GM23338 (cell line): ENCODE measurements around the gene C2orf49.
A peak's percentile ranks its signal among the peaks of the same experiment; 100 is the strongest.

Experiments used
- CREB1 ChIP-seq: fragments of 250-450 bp; sonication (Bioruptor Pico); IDR thresholded peaks from 2 replicates; pipeline ENCODE4 v1.5.0; 2020; ENCODE audit warnings: low read depth, mild to moderate bottlenecking, moderate library complexity
- EZH2 ChIP-seq: fragments of 200-600 bp; sonication (generic); IDR thresholded peaks from one replicate; pipeline ENCODE4 v1.8.0; 2017; ENCODE audit warnings: antibody characterized with exemption, mild to moderate bottlenecking, low read depth; ENCODE audit not compliant: unreplicated experiment
- EZH2phosphoT487 ChIP-seq: fragments of 200-600 bp; sonication (generic); IDR thresholded peaks from one replicate; pipeline ENCODE4 v1.8.1; 2018; ENCODE audit warnings: antibody characterized with exemption; ENCODE audit not compliant: unreplicated experiment
- POLR2AphosphoS5 ChIP-seq: IDR thresholded peaks from 2 replicates; pipeline ENCODE4 v1.6.1; 2016; ENCODE audit warnings: antibody characterized with exemption, low read depth
- ZNF331 ChIP-seq: fragments of 250-450 bp; sonication (Bioruptor Pico); IDR thresholded peaks from 2 replicates; pipeline ENCODE4 v1.5.0; 2020; ENCODE audit warnings: low read depth, mild to moderate bottlenecking, moderate library complexity
- TF ChIP-seq, protein P1 (sequence below): fragments of 250-450 bp; sonication (Bioruptor Pico); IDR thresholded peaks from 2 replicates; pipeline ENCODE4 v1.5.0; 2020; ENCODE audit warnings: mild to moderate bottlenecking, moderate library complexity
- TF ChIP-seq, protein P2 (sequence below), 2 experiments: fragments of 200-600 bp in 1 of 2; sonication (generic) in 1 of 2; conservative IDR thresholded peaks; 2 replicates each; pipeline versions ENCODE4 v1.5.1 to v1.6.1; 2016 to 2017; ENCODE audit warnings: antibody characterized with exemption in 2 of 2, low read depth in 2 of 2, mild to moderate bottlenecking in 2 of 2, moderate library complexity in 1 of 2
- TF ChIP-seq, protein P3 (sequence below): IDR thresholded peaks from 2 replicates; pipeline ENCODE4 v1.6.1; 2016; ENCODE audit warnings: antibody characterized with exemption
- TF ChIP-seq, protein P4 (sequence below): IDR thresholded peaks from one replicate; pipeline ENCODE4 v1.6.1; 2018; ENCODE audit warnings: antibody characterized with exemption; ENCODE audit not compliant: unreplicated experiment

DNA sequence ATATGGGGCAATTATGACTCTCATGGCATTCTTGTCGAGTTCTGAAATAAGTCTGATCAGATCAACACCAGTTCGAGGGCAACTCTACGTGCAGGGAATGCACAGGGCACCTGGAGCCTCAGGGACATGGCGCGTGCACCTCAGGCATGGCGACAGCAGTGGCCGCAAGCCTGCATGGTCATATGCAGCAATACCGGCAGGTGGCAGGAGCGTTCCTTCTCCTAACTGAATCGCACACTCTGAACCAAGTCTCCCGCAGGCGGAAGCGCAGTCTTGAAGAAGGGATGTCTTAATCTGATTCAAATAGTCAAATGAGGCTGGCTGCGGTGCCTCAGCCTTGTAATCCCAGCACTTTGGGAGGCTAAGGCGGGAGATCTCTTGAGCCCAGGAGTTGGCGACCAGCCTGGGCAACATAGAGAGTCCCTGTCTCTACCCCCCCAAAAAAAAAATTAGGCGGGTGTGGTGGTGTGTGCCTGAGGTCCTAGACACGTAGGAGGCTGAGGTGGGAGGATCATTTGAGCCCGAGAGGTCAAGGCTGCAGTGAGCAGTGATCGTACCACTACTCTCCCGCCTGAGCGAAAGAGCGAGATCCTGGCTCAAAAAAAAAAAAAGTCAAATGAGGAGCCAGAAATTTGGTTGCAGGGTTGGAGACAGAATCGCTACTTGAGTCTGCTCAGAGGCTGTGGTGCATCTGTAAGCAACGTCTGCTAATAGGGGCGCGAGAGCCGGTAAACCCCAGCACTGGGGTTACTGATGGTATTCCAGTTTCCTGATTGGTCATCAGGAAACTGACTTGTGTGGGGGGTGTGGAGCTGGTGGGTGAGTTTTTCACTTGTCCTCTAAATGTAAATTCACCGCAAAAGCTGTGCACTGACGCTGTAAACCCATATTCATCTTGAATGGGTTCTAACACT, 32.7 kb downstream of the C2orf49 start:
- TF ChIP-seq, protein P1, sequence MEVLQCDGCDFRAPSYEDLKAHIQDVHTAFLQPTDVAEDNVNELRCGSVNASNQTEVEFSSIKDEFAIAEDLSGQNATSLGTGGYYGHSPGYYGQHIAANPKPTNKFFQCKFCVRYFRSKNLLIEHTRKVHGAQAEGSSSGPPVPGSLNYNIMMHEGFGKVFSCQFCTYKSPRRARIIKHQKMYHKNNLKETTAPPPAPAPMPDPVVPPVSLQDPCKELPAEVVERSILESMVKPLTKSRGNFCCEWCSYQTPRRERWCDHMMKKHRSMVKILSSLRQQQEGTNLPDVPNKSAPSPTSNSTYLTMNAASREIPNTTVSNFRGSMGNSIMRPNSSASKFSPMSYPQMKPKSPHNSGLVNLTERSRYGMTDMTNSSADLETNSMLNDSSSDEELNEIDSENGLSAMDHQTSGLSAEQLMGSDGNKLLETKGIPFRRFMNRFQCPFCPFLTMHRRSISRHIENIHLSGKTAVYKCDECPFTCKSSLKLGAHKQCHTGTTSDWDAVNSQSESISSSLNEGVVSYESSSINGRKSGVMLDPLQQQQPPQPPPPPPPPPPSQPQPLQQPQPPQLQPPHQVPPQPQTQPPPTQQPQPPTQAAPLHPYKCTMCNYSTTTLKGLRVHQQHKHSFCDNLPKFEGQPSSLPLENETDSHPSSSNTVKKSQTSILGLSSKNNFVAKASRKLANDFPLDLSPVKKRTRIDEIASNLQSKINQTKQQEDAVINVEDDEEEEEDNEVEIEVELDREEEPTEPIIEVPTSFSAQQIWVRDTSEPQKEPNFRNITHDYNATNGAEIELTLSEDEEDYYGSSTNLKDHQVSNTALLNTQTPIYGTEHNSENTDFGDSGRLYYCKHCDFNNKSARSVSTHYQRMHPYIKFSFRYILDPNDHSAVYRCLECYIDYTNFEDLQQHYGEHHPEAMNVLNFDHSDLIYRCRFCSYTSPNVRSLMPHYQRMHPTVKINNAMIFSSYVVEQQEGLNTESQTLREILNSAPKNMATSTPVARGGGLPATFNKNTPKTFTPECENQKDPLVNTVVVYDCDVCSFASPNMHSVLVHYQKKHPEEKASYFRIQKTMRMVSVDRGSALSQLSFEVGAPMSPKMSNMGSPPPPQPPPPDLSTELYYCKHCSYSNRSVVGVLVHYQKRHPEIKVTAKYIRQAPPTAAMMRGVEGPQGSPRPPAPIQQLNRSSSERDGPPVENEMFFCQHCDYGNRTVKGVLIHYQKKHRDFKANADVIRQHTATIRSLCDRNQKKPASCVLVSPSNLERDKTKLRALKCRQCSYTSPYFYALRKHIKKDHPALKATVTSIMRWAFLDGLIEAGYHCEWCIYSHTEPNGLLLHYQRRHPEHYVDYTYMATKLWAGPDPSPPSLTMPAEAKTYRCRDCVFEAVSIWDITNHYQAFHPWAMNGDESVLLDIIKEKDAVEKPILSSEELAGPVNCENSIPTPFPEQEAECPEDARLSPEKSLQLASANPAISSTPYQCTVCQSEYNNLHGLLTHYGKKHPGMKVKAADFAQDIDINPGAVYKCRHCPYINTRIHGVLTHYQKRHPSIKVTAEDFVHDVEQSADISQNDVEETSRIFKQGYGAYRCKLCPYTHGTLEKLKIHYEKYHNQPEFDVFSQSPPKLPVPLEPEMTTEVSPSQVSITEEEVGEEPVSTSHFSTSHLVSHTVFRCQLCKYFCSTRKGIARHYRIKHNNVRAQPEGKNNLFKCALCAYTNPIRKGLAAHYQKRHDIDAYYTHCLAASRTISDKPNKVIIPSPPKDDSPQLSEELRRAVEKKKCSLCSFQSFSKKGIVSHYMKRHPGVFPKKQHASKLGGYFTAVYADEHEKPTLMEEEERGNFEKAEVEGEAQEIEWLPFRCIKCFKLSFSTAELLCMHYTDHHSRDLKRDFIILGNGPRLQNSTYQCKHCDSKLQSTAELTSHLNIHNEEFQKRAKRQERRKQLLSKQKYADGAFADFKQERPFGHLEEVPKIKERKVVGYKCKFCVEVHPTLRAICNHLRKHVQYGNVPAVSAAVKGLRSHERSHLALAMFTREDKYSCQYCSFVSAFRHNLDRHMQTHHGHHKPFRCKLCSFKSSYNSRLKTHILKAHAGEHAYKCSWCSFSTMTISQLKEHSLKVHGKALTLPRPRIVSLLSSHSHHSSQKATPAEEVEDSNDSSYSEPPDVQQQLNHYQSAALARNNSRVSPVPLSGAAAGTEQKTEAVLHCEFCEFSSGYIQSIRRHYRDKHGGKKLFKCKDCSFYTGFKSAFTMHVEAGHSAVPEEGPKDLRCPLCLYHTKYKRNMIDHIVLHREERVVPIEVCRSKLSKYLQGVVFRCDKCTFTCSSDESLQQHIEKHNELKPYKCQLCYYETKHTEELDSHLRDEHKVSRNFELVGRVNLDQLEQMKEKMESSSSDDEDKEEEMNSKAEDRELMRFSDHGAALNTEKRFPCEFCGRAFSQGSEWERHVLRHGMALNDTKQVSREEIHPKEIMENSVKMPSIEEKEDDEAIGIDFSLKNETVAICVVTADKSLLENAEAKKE (CRISPR knock-in tag) = no peak
- TF ChIP-seq, protein P2, sequence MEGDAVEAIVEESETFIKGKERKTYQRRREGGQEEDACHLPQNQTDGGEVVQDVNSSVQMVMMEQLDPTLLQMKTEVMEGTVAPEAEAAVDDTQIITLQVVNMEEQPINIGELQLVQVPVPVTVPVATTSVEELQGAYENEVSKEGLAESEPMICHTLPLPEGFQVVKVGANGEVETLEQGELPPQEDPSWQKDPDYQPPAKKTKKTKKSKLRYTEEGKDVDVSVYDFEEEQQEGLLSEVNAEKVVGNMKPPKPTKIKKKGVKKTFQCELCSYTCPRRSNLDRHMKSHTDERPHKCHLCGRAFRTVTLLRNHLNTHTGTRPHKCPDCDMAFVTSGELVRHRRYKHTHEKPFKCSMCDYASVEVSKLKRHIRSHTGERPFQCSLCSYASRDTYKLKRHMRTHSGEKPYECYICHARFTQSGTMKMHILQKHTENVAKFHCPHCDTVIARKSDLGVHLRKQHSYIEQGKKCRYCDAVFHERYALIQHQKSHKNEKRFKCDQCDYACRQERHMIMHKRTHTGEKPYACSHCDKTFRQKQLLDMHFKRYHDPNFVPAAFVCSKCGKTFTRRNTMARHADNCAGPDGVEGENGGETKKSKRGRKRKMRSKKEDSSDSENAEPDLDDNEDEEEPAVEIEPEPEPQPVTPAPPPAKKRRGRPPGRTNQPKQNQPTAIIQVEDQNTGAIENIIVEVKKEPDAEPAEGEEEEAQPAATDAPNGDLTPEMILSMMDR (conservative IDR thresholded peaks at IDR 0.05; ENCODE audit: low read depth in 2 of 2) = peak; percentile 74 to 94
- TF ChIP-seq POLR2AphosphoS5 = no peak
- no peak for TF ChIP-seq EZH2
- TF ChIP-seq ZNF331 (CRISPR knock-in tag) = no peak
- no peak for TF ChIP-seq EZH2phosphoT487
- TF ChIP-seq, protein P3, sequence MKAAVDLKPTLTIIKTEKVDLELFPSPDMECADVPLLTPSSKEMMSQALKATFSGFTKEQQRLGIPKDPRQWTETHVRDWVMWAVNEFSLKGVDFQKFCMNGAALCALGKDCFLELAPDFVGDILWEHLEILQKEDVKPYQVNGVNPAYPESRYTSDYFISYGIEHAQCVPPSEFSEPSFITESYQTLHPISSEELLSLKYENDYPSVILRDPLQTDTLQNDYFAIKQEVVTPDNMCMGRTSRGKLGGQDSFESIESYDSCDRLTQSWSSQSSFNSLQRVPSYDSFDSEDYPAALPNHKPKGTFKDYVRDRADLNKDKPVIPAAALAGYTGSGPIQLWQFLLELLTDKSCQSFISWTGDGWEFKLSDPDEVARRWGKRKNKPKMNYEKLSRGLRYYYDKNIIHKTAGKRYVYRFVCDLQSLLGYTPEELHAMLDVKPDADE = no peak
- no peak for TF ChIP-seq CREB1 (CRISPR knock-in tag)
- TF ChIP-seq, protein P4, sequence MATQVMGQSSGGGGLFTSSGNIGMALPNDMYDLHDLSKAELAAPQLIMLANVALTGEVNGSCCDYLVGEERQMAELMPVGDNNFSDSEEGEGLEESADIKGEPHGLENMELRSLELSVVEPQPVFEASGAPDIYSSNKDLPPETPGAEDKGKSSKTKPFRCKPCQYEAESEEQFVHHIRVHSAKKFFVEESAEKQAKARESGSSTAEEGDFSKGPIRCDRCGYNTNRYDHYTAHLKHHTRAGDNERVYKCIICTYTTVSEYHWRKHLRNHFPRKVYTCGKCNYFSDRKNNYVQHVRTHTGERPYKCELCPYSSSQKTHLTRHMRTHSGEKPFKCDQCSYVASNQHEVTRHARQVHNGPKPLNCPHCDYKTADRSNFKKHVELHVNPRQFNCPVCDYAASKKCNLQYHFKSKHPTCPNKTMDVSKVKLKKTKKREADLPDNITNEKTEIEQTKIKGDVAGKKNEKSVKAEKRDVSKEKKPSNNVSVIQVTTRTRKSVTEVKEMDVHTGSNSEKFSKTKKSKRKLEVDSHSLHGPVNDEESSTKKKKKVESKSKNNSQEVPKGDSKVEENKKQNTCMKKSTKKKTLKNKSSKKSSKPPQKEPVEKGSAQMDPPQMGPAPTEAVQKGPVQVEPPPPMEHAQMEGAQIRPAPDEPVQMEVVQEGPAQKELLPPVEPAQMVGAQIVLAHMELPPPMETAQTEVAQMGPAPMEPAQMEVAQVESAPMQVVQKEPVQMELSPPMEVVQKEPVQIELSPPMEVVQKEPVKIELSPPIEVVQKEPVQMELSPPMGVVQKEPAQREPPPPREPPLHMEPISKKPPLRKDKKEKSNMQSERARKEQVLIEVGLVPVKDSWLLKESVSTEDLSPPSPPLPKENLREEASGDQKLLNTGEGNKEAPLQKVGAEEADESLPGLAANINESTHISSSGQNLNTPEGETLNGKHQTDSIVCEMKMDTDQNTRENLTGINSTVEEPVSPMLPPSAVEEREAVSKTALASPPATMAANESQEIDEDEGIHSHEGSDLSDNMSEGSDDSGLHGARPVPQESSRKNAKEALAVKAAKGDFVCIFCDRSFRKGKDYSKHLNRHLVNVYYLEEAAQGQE = no peak
